Heart right ventricle (tissue), 16 donors: Measurements from ENCODE around the gene CFC1. TPM values are rescaled to one million over a fixed set of nuclear protein-coding genes. Genes with fewer than 3 reads are reported as not detected.
A peak's percentile ranks its signal among the peaks of the same experiment; 100 is the strongest.
"Not testable (repeated sequence)": the region's sequence is repeated elsewhere in the genome, so short reads cannot be mapped to it uniquely, and the experiment has no call there.

Experiments used
- ATAC-seq, 8 donors: fragments of 200-7000 bp; cut with Tn5 transposase; one replicate each; pipeline ENCODE4 v1.9.1; 2020; ENCODE audit warnings: mild to moderate bottlenecking in 8 of 8, moderate library complexity in 8 of 8, moderate number of reproducible peaks in 1 of 8
- DNase-seq, 2 donors: peaks; one replicate each; pipeline ENCODE4 v3.0.0-alpha.2; 2020
- H3K27ac ChIP-seq, 10 donors: fragments of 200-600 bp; sonication (generic) in 2 of 10; one replicate each; pipeline versions ENCODE4 v1.5.0 to v1.8.0; 2020 to 2022; ENCODE audit warnings: mild to moderate bottlenecking in 3 of 10
- H3K27me3 ChIP-seq, 7 donors: fragments of 200-600 bp; one replicate each; pipeline ENCODE4 v1.8.0; 2021 to 2022; ENCODE audit warnings: mild to moderate bottlenecking in 2 of 7
- H3K36me3 ChIP-seq, 9 donors: fragments of 200-600 bp; sonication (generic) in 1 of 9; one replicate each; pipeline versions ENCODE4 v1.5.0 to v1.8.0; 2020 to 2022; ENCODE audit warnings: mild to moderate bottlenecking in 2 of 9
- H3K4me1 ChIP-seq, 9 donors: fragments of 200-600 bp; sonication (generic) in 1 of 9; one replicate each; pipeline versions ENCODE4 v1.5.0 to v1.8.0; 2020 to 2022; ENCODE audit warnings: mild to moderate bottlenecking in 4 of 9
- H3K4me3 ChIP-seq, 10 donors: fragments of 200-600 bp; sonication (generic) in 2 of 10; one replicate each; pipeline versions ENCODE4 v1.5.0 to v1.8.0; 2020 to 2022; ENCODE audit warnings: mild to moderate bottlenecking in 7 of 10, moderate library complexity in 2 of 10
- H3K9me3 ChIP-seq, 11 donors: fragments of 200-600 bp in 10 of 11; sonication (generic) in 2 of 11; one replicate each; pipeline versions ENCODE4 v1.5.0 to v1.8.0; 2013 to 2022; ENCODE audit warnings: mild to moderate bottlenecking in 2 of 11, control low read depth in 1 of 11, moderate library complexity in 1 of 11
- WGBS, 2 donors: extraction: QIAGEN DNeasy Blood & Tissue Kit; methylation state at CpG; one replicate each; pipeline ENCODE4 v1.1.7; 2013; ENCODE audit warnings: inconsistent platforms in 1 of 2; 5-methylcytosine and 5-hydroxymethylcytosine counted together
- intact Hi-C, 10 donors: fragments of 100-400 bp; cut with DNase I; formaldehyde crosslinking; loops; one replicate each; pipeline versions ENCODE4 v1.11.1 to v1.14.2; 2022
- polyA plus RNA-seq, 2 donors: library from polyadenylated mRNA; stranded (reverse); fragments of 200-250 nt; gene quantifications; one replicate each; pipeline ENCODE4 v1.2.3, GENCODE V29; 2013
- total RNA-seq, 10 donors: library from RNA; stranded (reverse); fragmentation: NEBNext Ultra II Directional in 3 of 10; extraction: Animal tissue kit (Norgen Biotek cat#: 25700) in 3 of 10; gene quantifications; one replicate each; pipeline versions ENCODE4 v1.2.1 to v1.2.4, GENCODE V29; 2021 to 2023
- donor health status: Arrhythmogenic right ventricular cardiomyopathy.
- donor health status: ischemic (EF 13 %, LVEDD 7.1; RV severe dilation, severe dysfunction).
- donor health status: healthy with polysubstance abuse.
- donor health status: DM: no; HTN: yes; CAD: no.
- donor health status: DM: no; HTN: no; CAD: no.
- donor health status: ischemic (EF 25% LVEDD 6.9; RV normal size, moderate dysfunction).
- donor health status: ischemic (EF 25% LVEDD 5.7; RV mildly dilated, moderate dysfunction).
- donor health status: healthy.
- donor health status: DM: yes; HTN: yes; CAD: no.
- donor health status: Ischemic cardiomyopathy.
- donor health status: ischemic (EF 35%, LVEDD 5.7; RV mildly dilated, moderate dysfunction).
- donor health status: nonischemic (EF 11% LVEDD 7.7; RV severe dilation, severe dysfunction).
- donor health status: DM: yes; HTN: yes; CAD: no.
- donor health status: PGD.
- donor health status: ischemic (EF 29% LVEDD 5.4; RV normal size, mild dysfunction).
- donor health status: nonischemic (EF 23%, LVEDD 6.1; RV moderate dilation, normal function).

Gene CFC1
- total and polyA plus RNA-seq, 12 donors: 0.23 TPM; not detected in 11

GRCh38 chr2:130598463-130598862 lies 912 bp downstream of the CFC1 start:
- H3K4me1 ChIP-seq, DNase-seq, H3K9me3 ChIP-seq, intact Hi-C loops, ATAC-seq, H3K27ac ChIP-seq, H3K36me3 ChIP-seq, H3K4me3 ChIP-seq: not testable (repeated sequence)
- WGBS, 2 donors: 38 to 43% methylated on average over 13 of the region's 15 CpGs
- H3K27me3 ChIP-seq: peaks cover 0 to 11% (median 7%) of the 10 kb centered on the region in 7 donors

DNA sequence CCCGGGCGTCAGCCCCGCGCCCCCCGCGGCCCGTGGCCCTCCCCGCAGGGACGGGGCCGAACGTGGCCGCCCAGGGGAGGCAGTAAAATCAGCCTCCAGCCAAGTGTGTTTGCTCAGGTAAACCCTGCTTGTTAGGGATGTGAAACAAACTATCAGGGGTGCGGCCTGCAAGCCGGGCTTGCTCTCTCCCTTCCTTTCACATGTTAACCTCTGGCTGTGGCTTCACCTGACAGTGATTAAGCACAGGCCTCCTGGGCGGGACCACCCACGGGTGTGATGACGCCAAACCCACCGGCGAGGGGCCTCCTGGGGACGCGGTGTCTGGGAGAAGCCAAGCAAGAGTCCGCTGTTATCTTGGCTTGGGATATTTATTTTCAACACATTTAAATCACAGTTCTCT lies 1.4 kb downstream of the CFC1 start:
- H3K4me1 ChIP-seq, intact Hi-C loops, H3K36me3 ChIP-seq, H3K4me3 ChIP-seq, ATAC-seq, H3K9me3 ChIP-seq, H3K27ac ChIP-seq, DNase-seq: not testable (repeated sequence)
- peaks cover 0 to 12% (median 4%) of the 10 kb centered on the region in 7 donors for H3K27me3 ChIP-seq
- WGBS, 2 donors: no CpG with 5 or more reads among the region's 22 CpGs

GRCh38 chr2:130596757-130597156 lies 2.6 kb downstream of the CFC1 start:
- ATAC-seq: peak in 1 of 8 donors; percentile 23
- intact Hi-C loops, H3K4me1 ChIP-seq, DNase-seq, H3K4me3 ChIP-seq, H3K27ac ChIP-seq, H3K36me3 ChIP-seq, H3K9me3 ChIP-seq: not testable (repeated sequence)
- peaks cover 0 to 11% (median 4%) of the 10 kb centered on the region in 7 donors for H3K27me3 ChIP-seq
- WGBS, 2 donors: 74 to 93% methylated on average over 2 of the region's 6 CpGs

- peaks cover 0 to 11% (median 4%) of the 10 kb centered on the region in 7 donors for H3K27me3 ChIP-seq
- intact Hi-C loops, H3K4me3 ChIP-seq, H3K4me1 ChIP-seq, DNase-seq, H3K9me3 ChIP-seq, H3K36me3 ChIP-seq, H3K27ac ChIP-seq: not testable (repeated sequence)
- 84 to 94% methylated on average over 1 to 2 of the region's 4 CpGs for WGBS, 2 donors
- ATAC-seq: peak in 1 of 8 donors; percentile 36
Measured at GRCh38 chr2:130594011-130594410, 5.4 kb downstream of the CFC1 start.

- H3K27me3 ChIP-seq, H3K9me3 ChIP-seq, DNase-seq, H3K4me3 ChIP-seq, H3K36me3 ChIP-seq, intact Hi-C loops, H3K4me1 ChIP-seq, H3K27ac ChIP-seq: not testable (repeated sequence)
- ATAC-seq: peak in 5 of 8 donors; percentile 25 to 50 (median 46)
- WGBS, 2 donors: 42 to 58% methylated on average over 6 of the region's 40 CpGs
Measured at GRCh38 chr2:130592791-130593414, 6.5 kb downstream of the CFC1 start.

DNA sequence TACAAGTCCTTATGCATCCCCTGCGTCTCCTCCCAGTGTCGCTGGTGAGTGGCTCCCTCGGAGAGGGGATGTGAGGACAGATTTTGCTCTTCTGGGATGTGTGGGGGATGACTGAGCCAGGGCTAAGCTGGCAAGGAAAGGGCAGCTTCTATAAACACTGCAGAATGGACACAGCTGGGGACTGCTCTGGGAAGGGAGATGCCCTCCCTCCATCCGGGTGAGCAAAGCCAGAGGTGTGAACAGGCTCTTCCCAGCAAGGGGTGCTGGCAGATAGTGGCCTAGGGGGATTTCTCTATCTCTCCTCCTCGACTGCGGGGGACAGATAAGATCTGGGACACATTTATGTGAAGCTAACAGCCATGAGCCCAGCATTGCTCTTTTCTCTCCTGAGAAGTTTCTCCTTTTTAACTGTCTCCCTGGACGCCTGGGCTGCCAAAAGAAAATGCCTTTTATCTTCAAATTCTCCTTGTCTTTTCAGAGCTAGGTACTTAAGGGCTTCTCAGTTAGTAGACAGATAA lies 8.5 kb downstream of the CFC1 start:
- 0 to 10% methylated on average over 5 of the region's 7 CpGs for WGBS, 2 donors
- H3K27ac ChIP-seq, H3K9me3 ChIP-seq, H3K27me3 ChIP-seq, DNase-seq, H3K4me3 ChIP-seq, H3K4me1 ChIP-seq, intact Hi-C loops, H3K36me3 ChIP-seq: not testable (repeated sequence)
- ATAC-seq: peak in 5 of 8 donors; percentile 36 to 67 (median 48)

- 9 to 10% methylated on average over 5 of the region's 8 CpGs for WGBS, 2 donors
- H3K9me3 ChIP-seq, H3K4me1 ChIP-seq, DNase-seq, H3K27me3 ChIP-seq, intact Hi-C loops, H3K4me3 ChIP-seq, H3K27ac ChIP-seq, H3K36me3 ChIP-seq: not testable (repeated sequence)
- ATAC-seq: peak in 4 of 8 donors; percentile 7 to 52 (median 35)
Measured at GRCh38 chr2:130590170-130590841, 9.1 kb downstream of the CFC1 start.

DNA sequence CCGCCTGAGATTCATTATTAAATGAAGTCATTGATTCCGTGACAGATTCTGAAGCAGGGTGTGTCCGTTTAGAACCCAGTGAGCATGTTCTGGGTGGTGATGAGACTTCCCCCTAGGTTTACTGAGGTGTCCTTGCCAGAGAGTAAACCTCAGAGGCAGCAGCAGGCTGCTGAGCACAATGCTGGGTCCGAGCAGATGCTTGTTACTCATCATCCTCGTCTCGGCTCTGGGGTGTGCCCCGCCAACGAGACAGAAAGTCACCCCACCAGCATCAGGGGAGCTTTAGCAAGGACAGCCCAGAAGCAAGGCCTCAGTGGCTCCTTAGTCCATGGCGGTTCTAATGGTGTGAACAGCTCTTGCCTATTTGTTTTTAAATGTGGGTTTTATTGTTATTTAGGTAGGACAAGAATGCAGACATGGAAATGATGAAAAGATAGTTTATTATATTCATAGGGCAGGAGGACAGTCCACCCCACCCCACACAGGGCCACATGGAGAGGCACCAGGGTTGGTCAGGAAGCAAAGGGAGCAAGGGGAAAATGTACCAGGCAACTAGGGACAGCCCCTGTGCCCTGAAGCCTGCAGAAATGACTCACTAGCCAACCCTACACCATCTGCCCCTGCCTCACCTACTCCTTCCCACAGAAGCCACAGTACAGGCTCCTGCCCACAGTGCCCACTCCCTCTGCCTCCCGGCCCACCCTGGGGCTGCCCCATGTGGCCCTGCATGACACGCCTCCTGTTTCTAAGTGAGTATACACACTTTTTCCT lies 10.5 kb downstream of the CFC1 start:
- H3K4me1 ChIP-seq, ATAC-seq, DNase-seq, H3K27me3 ChIP-seq, intact Hi-C loops, H3K4me3 ChIP-seq, H3K9me3 ChIP-seq, H3K27ac ChIP-seq, H3K36me3 ChIP-seq: not testable (repeated sequence)
- WGBS, 2 donors: no CpG with 5 or more reads among the region's 11 CpGs

GRCh38 chr2:130584726-130585125 lies 14.6 kb downstream of the CFC1 start:
- 93 to 95% methylated on average over 2 of the region's 4 CpGs for WGBS, 2 donors
- H3K9me3 ChIP-seq, H3K4me1 ChIP-seq, intact Hi-C loops, H3K27me3 ChIP-seq, ATAC-seq, H3K36me3 ChIP-seq, H3K4me3 ChIP-seq, H3K27ac ChIP-seq, DNase-seq: not testable (repeated sequence)

GRCh38 chr2:130583582-130583981 lies 15.8 kb downstream of the CFC1 start:
- DNase-seq, intact Hi-C loops, H3K4me1 ChIP-seq, H3K9me3 ChIP-seq, ATAC-seq, H3K27me3 ChIP-seq, H3K36me3 ChIP-seq, H3K27ac ChIP-seq, H3K4me3 ChIP-seq: not testable (repeated sequence)
- WGBS, 2 donors: 84 to 92% methylated on average over 3 to 4 of the region's 7 CpGs

DNA sequence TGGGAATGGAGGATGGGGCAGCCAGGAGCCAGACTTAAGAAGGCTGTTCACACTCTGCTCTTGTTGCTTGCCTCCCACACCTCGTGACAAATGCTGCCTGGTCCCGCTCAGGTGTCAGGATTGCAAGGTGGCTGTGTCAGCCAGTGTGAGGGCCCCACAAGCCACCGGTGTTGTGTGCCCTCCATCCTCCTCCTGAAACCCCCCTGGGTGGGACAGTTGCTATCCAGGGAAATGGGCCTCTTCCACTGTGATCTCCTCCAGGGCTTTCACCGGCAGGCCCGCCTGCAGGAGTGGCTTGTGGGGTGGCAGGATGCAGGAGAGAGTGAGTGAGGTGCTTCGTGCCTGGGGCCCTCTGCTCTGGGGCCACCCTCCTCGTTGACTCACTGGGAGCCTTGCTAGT lies 16.4 kb downstream of the CFC1 start:
- H3K9me3 ChIP-seq, DNase-seq, H3K4me3 ChIP-seq, H3K4me1 ChIP-seq, intact Hi-C loops, ATAC-seq, H3K36me3 ChIP-seq, H3K27ac ChIP-seq, H3K27me3 ChIP-seq: not testable (repeated sequence)
- WGBS, 2 donors: 73 to 85% methylated on average over 3 of the region's 7 CpGs
